SK-N-SH (cell line): Measurements from ENCODE around the gene MFAP3.

Experiments
- CTCF ChIP-seq: fragments of 200-600 bp; sonication (generic); IDR thresholded peaks from 2 replicates; pipeline ENCODE4 v1.6.1; 2017; ENCODE audit warnings: antibody characterized with exemption, mild to moderate bottlenecking, moderate library complexity
- EP300 ChIP-seq, 2 experiments: IDR thresholded peaks; 2 replicates each; pipeline versions ENCODE4 v1.4.0 to v1.6.1; 2012; ENCODE audit warnings: borderline replicate concordance in 1 of 2, low read depth in 1 of 2, low read length in 1 of 2
- EZH2phosphoT487 ChIP-seq: fragments of 200-600 bp; sonication (generic); IDR thresholded peaks from 2 replicates; pipeline ENCODE4 v1.6.1; 2017; ENCODE audit warnings: low read depth, mixed run types, mild to moderate bottlenecking, antibody characterized with exemption, moderate library complexity, borderline replicate concordance
- JUND ChIP-seq: IDR thresholded peaks from 2 replicates; pipeline ENCODE4 v1.4.0; 2012
- POLR2AphosphoS5 ChIP-seq: IDR thresholded peaks from 2 replicates; pipeline ENCODE4 v1.6.1; 2012; ENCODE audit warnings: low read depth, low read length
- REST ChIP-seq: IDR thresholded peaks from 2 replicates; pipeline ENCODE4 v1.6.1; 2012; ENCODE audit warnings: mild to moderate bottlenecking, low read depth, low read length, moderate library complexity
- SIN3A ChIP-seq: IDR thresholded peaks from 2 replicates; pipeline ENCODE4 v1.6.1; 2012; ENCODE audit warnings: low read depth, mild to moderate bottlenecking, low read length, moderate library complexity, borderline replicate concordance
- TAF1 ChIP-seq: IDR thresholded peaks from 2 replicates; pipeline ENCODE4 v1.6.1; 2012; ENCODE audit warnings: low read depth, mild to moderate bottlenecking, low read length, moderate library complexity, borderline replicate concordance
- TCF12 ChIP-seq: IDR thresholded peaks from 2 replicates; pipeline ENCODE4 v1.4.0; 2012
- USF2 ChIP-seq: fragments of 150-350 bp; IDR thresholded peaks from 2 replicates; pipeline ENCODE4 v1.6.1; 2017; ENCODE audit warnings: antibody characterized with exemption, low read length, low read depth, borderline replicate concordance
- YY1 ChIP-seq: IDR thresholded peaks from 2 replicates; pipeline ENCODE4 v1.4.0; 2012; ENCODE audit warnings: low read depth, mild to moderate bottlenecking

GRCh38 chr5:154025951-154026350 is 12.8 kb upstream of the MFAP3 start:
- no peak for TF ChIP-seq EZH2phosphoT487
- no peak for TF ChIP-seq TCF12
- no peak for TF ChIP-seq JUND
- no peak for TF ChIP-seq SIN3A
- no peak for TF ChIP-seq CTCF
- TF ChIP-seq REST = no peak
- TF ChIP-seq YY1 = no peak
- no peak for TF ChIP-seq USF2
- no peak for TF ChIP-seq EP300 (IDR thresholded peaks at IDR 0.05; ENCODE audit: borderline replicate concordance in 1 of 2, low read depth in 1 of 2, low read length in 1 of 2)
- TF ChIP-seq POLR2AphosphoS5 = no peak
- TF ChIP-seq TAF1 = no peak
